ENCODE results near the gene MACROD2.
A peak's percentile ranks its signal among the peaks of the same experiment; 100 is the strongest.
"Not testable (repeated sequence)": the region's sequence is repeated elsewhere in the genome, so short reads cannot be mapped to it uniquely, and the experiment has no call there.

The MACROD2 gene

DNA sequence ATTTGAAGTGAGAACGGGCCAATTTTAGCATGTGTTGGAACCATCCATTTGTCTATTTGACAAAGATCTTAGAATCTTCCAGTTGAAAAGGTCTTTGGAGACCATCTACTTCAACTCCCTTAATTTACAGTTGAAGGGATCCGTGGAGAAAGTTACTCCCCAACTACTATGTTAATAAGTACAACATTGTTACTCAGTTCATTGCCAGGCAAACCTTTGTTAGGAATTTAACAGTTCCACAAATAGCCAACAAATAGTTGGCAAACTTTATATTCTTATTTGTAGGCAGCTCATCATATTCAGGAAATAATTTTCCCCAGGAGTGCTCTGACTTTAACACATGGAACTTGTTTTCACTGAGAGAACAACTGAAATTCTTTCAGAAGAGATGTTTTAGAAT lies 423.1 kb downstream of the MACROD2 start:
- no peak for DNase-seq

- no peak for DNase-seq
Measured at GRCh38 chr20:14422892-14423291, 427.6 kb downstream of the MACROD2 start.

GRCh38 chr20:14431568-14431967 lies 436.3 kb downstream of the MACROD2 start:
- DNase-seq, result no peak

DNA sequence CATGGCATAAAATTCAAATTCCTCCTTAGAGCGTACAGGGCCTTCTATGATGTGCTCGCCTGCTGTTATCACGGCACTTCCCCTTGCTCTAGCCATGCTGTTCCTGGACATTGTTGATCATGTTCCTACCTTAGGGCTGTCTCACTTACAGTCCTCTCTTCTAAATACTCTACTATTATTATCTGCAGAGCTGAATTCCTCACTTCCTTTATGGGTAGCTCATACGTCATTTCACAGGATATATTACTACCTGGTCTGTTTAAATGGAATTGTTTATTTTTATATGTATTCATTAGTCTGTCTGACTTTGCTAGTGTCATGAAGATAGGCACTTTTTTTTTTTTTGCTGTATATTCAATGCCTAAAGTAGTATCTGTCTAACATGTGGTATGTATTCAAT lies 436.8 kb downstream of the MACROD2 start:
- DNase-seq, result no peak

GRCh38 chr20:14432597-14432996 lies 437.3 kb downstream of the MACROD2 start:
- DNase-seq, result no peak

GRCh38 chr20:14434384-14435136 lies 439.2 kb downstream of the MACROD2 start:
- peak; percentile 55 for DNase-seq

DNA sequence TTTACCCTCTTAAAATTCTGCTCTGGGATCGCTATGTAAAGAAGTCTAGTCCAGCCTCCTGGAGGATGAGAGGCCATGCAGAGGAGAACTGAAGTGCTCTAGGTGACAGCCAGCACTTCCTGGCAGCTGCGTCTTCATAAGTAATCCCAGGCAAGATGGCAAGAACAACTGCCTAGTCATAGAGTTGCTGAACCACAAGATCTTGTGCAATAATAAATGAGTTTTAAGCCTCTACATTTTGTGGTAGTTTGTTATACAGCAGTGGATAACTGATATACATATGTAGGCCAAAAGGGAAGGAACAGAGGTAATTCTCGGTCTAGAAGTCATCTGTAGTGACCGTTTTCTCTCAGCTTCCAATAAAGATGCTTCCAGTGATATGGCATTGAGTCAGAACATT lies 445.9 kb downstream of the MACROD2 start:
- peak; percentile 71 for DNase-seq

DNA sequence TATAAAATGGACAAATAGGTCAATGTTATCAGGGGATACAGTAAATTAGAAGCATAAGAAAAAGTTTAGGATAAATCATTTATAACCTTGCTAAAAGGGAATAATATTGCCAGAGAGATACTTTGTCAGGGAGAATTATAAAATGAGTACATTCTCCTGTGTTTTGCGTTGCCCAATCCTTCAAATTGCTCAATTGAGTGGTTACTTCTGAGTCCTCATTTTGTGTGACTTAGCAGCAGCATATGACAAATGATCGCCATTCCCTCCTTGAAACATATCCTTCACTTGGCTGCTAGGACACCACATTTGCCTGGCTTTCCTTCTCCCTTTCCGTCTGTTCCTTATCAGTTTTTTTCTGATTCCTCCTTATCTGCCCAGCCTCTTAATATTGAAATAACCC lies 448.8 kb downstream of the MACROD2 start:
- peak; percentile 33 for DNase-seq

- peak; percentile 85 for DNase-seq
Measured at GRCh38 chr20:14445310-14445709, 450.0 kb downstream of the MACROD2 start.

GRCh38 chr20:14445902-14446301 lies 450.6 kb downstream of the MACROD2 start:
- DNase-seq, result no peak

DNA sequence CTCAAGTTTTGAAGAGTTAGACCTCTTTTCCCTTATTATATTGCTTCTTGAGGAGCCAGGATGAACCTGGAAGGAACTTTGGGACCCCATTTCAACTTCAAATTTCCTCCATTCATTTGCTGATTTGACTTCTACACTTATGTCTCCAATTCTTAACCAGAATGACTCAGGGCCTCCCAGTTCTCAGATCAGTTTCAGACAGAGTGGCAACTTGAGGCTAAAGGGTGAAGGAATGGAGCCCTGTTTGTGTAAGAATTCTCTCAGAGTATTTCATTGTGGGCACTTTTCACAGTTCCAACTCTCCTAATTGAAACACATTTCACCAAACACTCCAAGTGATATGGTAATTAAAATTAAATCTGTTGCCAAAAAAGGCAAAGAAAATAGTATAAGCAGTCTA lies 451.1 kb downstream of the MACROD2 start:
- DNase-seq, result no peak

DNA sequence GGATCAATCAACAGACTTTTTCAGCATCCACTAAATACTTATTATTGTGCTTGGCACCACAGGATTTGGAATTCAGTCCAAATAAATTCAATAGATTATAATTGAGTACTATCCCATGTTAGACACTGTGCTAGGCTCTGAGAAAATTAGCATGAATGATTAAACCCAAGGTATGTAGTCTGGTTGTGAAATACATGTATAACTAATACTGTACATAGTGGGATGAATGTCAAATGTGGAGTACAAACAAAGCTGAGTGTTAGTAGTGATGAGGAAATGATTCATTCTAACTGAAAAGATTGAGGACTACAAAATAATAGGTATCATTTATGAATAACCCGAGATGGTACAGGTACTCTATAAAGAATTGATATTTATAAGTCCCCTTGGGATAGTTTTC lies 454.0 kb downstream of the MACROD2 start:
- peak; percentile 72 for DNase-seq

DNA sequence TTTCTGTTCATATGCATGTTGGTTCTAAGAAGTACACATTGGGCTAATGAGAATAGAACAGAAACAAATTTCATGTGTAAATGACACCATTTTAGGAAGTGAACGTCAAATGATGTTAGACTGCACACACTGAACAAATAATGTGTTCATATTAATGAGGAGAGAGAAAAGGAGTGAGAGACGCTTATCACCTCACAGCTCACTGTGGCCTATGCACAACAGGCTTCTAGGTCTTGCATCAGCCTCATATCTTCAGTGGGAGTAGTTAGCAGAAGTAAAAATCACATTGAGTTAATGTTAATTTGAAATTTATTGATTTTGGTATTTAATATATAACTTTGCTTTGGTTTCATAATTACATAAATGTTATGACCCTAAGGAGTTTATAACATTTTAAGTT lies 454.9 kb downstream of the MACROD2 start:
- DNase-seq, result no peak

DNA sequence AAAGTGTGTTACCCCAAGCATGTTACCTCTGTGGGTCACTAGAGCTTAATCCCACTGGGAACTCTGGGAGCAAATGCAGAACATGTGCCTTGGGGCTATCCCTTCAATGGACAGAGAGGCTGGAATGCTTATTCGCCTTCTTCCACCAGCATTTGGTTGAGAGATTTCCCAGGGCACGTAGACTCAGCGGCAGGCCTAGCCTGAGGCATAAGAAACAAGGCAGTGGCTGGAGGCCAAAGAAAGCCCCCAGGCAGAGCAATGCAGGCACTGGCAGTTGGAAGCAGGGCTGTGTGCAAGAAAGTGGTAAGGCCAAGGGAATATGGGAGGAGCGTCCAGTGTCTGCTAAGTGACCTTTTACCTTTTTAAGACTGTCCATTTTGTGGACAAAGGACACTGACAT lies 456.1 kb downstream of the MACROD2 start:
- DNase-seq, result no peak

- DNase-seq, result no peak
Measured at GRCh38 chr20:14453259-14453658, 457.9 kb downstream of the MACROD2 start.

- DNase-seq, result no peak
Measured at GRCh38 chr20:14454296-14454695, 459.0 kb downstream of the MACROD2 start.

- DNase-seq, result not testable (repeated sequence)
Measured at GRCh38 chr20:14467104-14467827, 471.9 kb downstream of the MACROD2 start.

DNA sequence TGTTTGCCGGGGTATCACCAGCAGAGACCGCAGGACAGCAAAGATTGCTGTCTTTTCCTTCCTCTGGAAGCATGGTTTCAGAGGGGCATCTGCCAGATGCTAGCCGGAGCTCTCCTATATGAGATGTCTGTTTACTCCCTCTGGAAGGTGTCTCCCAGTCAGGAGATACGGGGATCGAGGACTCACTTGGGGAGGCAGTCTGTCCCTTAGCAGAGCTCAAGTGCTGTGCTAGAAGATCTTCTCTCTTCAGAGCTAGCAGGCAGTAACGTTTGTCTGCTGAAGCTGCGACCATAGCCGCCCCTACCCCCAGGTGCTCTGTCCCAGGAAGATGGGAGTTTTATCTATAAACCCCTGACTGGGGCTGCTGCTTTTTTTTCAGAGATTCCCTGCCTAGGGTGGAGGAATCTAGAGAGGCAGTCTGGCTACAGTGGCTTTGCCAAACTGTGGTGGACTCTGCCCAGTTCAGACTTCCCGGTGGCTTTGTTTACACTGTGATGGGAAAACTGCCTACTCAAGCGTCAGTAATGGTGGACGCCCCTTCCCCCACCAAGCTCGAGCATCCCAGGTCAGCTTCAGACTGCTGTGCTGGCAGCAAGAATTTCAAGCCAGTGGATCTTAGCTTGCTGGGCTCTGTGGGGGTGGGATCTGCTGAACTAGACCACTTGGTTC lies 475.0 kb downstream of the MACROD2 start:
- DNase-seq, result no peak

GRCh38 chr20:14470977-14471661 lies 475.8 kb downstream of the MACROD2 start:
- no peak for DNase-seq

- DNase-seq, result peak; percentile 87
Measured at GRCh38 chr20:14477125-14477524, 481.8 kb downstream of the MACROD2 start.

- no peak for DNase-seq
Measured at GRCh38 chr20:14478126-14478525, 482.8 kb downstream of the MACROD2 start.

GRCh38 chr20:14481863-14482262 lies 486.5 kb downstream of the MACROD2 start:
- DNase-seq, result peak; percentile 88

- DNase-seq, result no peak
Measured at GRCh38 chr20:14488212-14488611, 492.9 kb downstream of the MACROD2 start.

All from HCEC 1CT (cell line).